Thyroid gland (tissue), 4 donors: Measurements from ENCODE around the gene COG5.

Source experiments
- POLR2A ChIP-seq, 2 donors: fragments of 450-650 bp; IDR thresholded peaks; one replicate each; pipeline ENCODE4 v1.6.1; 2017; ENCODE audit warnings: antibody characterized with exemption in 2 of 2, mild to moderate bottlenecking in 2 of 2, moderate library complexity in 1 of 2
- TF ChIP-seq, protein P1 (sequence below), 6 experiments: fragments of 200-600 bp in 3 of 6; fragments of 450-650 bp in 3 of 6; sonication (generic) in 3 of 6; IDR thresholded peaks; one replicate each; pipeline ENCODE4 v1.5.1; 2016 to 2019; ENCODE audit warnings: antibody characterized with exemption in 6 of 6, mild to moderate bottlenecking in 2 of 6, inconsistent platforms in 1 of 6, moderate library complexity in 1 of 6

DNA sequence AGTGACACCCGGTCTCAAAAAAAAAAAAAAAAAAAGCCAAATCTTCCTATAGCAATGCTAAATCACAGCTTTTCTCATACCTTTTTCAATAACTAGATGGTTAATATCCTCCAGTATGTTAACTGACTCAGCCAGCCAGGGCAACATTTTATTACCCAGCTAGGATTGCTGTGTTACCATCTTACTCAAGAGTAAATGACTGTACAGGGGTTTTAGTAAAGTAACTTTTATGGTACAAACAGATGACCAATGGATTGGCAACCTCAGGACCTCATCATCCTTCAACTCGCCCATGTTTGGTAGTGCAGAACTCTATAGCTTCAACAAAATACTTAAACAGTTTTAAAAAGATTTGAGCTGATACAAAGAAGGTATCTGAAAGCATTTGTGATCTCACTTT is 335.4 kb downstream of the COG5 start:
- TF ChIP-seq, protein P1, sequence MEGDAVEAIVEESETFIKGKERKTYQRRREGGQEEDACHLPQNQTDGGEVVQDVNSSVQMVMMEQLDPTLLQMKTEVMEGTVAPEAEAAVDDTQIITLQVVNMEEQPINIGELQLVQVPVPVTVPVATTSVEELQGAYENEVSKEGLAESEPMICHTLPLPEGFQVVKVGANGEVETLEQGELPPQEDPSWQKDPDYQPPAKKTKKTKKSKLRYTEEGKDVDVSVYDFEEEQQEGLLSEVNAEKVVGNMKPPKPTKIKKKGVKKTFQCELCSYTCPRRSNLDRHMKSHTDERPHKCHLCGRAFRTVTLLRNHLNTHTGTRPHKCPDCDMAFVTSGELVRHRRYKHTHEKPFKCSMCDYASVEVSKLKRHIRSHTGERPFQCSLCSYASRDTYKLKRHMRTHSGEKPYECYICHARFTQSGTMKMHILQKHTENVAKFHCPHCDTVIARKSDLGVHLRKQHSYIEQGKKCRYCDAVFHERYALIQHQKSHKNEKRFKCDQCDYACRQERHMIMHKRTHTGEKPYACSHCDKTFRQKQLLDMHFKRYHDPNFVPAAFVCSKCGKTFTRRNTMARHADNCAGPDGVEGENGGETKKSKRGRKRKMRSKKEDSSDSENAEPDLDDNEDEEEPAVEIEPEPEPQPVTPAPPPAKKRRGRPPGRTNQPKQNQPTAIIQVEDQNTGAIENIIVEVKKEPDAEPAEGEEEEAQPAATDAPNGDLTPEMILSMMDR (IDR thresholded peaks at IDR 0.05) = no peak
- no peak for TF ChIP-seq POLR2A (IDR thresholded peaks at IDR 0.05)
